Measurements from ENCODE around the gene GJA4.
"Not testable (repeated sequence)": the region's sequence is repeated elsewhere in the genome, so short reads cannot be mapped to it uniquely, and the experiment has no call there.

- TF ChIP-seq CTCF (IDR thresholded peaks at IDR 0.05; ENCODE audit: low read depth, low read length, missing input control); RAD21 (IDR thresholded peaks at IDR 0.05); JUND (IDR thresholded peaks at IDR 0.05); MAX (IDR thresholded peaks at IDR 0.05); GABPA (IDR thresholded peaks at IDR 0.05 in 1 of 2, conservative IDR thresholded peaks at IDR 0.05 in 1 of 2): not testable (repeated sequence)
Observed at GRCh38 chr1:34773114-34773513, 19.7 kb upstream of the GJA4 start.

Measured in liver (tissue), 3 donors.